Naive thymus-derived CD4-positive, alpha-beta T cell (primary cell): ENCODE results near the gene TECPR1. TPM values are rescaled to one million over a fixed set of nuclear protein-coding genes. Genes with fewer than 3 reads are reported as not detected.

ENCODE experiments used
- ATAC-seq: fragments of 150-1000 bp; cut with Tn5 transposase; 2 replicates; pipeline ENCODE4 v1.10.0; 2021; ENCODE audit warnings: mild to moderate bottlenecking, moderate library complexity
- CTCF ChIA-PET: fragments of 350-600 bp; sonication (Branson Sonifier 250); formaldehyde crosslinking; loops from one replicate; lab custom pipeline; 2021; ENCODE audit warnings: antibody characterized with exemption; lab: Charles Lee
- POLR2A ChIA-PET: fragments of 350-600 bp; sonication (Branson Sonifier 250); formaldehyde crosslinking; loops from one replicate; lab custom pipeline; 2021; ENCODE audit warnings: antibody characterized with exemption, inconsistent platforms; lab: Charles Lee
- DNase-seq, 9 donors: peaks; one replicate each; pipeline versions ENCODE4 v3.0.0 to v3.0.0-alpha.2; 2020 to 2022; ENCODE audit warnings: mixed read lengths in 1 of 9
- H3K27ac ChIP-seq: one replicate; pipeline ENCODE4 v1.7.0; 2013; ENCODE audit warnings: mild to moderate bottlenecking, low read depth, low read length, moderate library complexity
- H3K27me3 ChIP-seq, 2 donors: one replicate each; pipeline ENCODE4 v1.7.0; 2013; ENCODE audit warnings: low read length in 2 of 2, mild to moderate bottlenecking in 2 of 2, moderate library complexity in 2 of 2; ENCODE audit not compliant: control insufficient read depth in 2 of 2, insufficient read depth in 2 of 2
- H3K36me3 ChIP-seq, 3 experiments: 1 replicate in 2 of 3; 2 replicates in 1 of 3; pipeline ENCODE4 v1.7.0; 2013; ENCODE audit warnings: low read length in 3 of 3, mild to moderate bottlenecking in 3 of 3, moderate library complexity in 1 of 3; ENCODE audit not compliant: insufficient read depth in 3 of 3, control insufficient read depth in 2 of 3
- H3K4me1 ChIP-seq, 2 donors: one replicate each; pipeline ENCODE4 v1.7.0; 2013; ENCODE audit warnings: low read length in 2 of 2, mild to moderate bottlenecking in 2 of 2, moderate library complexity in 1 of 2; ENCODE audit not compliant: control insufficient read depth in 2 of 2, insufficient read depth in 2 of 2
- H3K4me3 ChIP-seq: 2 replicates; pipeline ENCODE4 v1.7.0; 2013; ENCODE audit warnings: mild to moderate bottlenecking, low read length
- H3K9me3 ChIP-seq, 3 experiments: 1 replicate in 2 of 3; 2 replicates in 1 of 3; pipeline ENCODE4 v1.7.0; 2013; ENCODE audit warnings: low read length in 3 of 3; ENCODE audit not compliant: control insufficient read depth in 2 of 3
- H3K27ac Mint-ChIP-seq, 9 donors: one replicate each; pipeline ENCODE4 v1.8.0; 2020 to 2022; ENCODE audit warnings: mixed read lengths in 9 of 9, mild to moderate bottlenecking in 8 of 9, moderate library complexity in 5 of 9, inconsistent platforms in 2 of 9
- H3K27me3 Mint-ChIP-seq, 5 donors: one replicate each; pipeline ENCODE4 v1.8.0; 2021 to 2022; ENCODE audit warnings: mixed read lengths in 5 of 5, mild to moderate bottlenecking in 1 of 5
- H3K36me3 Mint-ChIP-seq, 5 donors: one replicate each; pipeline ENCODE4 v1.8.0; 2020 to 2022; ENCODE audit warnings: mixed read lengths in 5 of 5, mild to moderate bottlenecking in 3 of 5, inconsistent platforms in 1 of 5
- H3K4me1 Mint-ChIP-seq, 7 donors: one replicate each; pipeline ENCODE4 v1.8.0; 2020 to 2022; ENCODE audit warnings: mixed read lengths in 7 of 7, mild to moderate bottlenecking in 3 of 7, inconsistent platforms in 1 of 7
- H3K4me3 Mint-ChIP-seq, 10 donors: one replicate each; pipeline ENCODE4 v1.8.0; 2020 to 2022; ENCODE audit warnings: mild to moderate bottlenecking in 10 of 10, mixed read lengths in 10 of 10, moderate library complexity in 6 of 10, inconsistent platforms in 2 of 10
- H3K9me3 Mint-ChIP-seq, 11 donors: one replicate each; pipeline ENCODE4 v1.8.0; 2020 to 2022; ENCODE audit warnings: mixed read lengths in 11 of 11, mild to moderate bottlenecking in 4 of 11, inconsistent platforms in 1 of 11, moderate library complexity in 1 of 11
- intact Hi-C, 2 donors: fragments of 100-400 bp; cut with micrococcal nuclease; formaldehyde crosslinking; loops; one replicate each; pipeline ENCODE4 v1.15.1; 2023
- polyA plus RNA-seq, 2 donors: library from polyadenylated mRNA; unstranded; fragments of 300-500 nt; fragmentation: Illumina TruSeq; gene quantifications; one replicate each; pipeline ENCODE4 v1.2.3, GENCODE V29; 2021
- total RNA-seq, 6 experiments: library from RNA in 5 of 6; stranded (reverse) in 5 of 6; gene quantifications; 1 replicate in 5 of 6; 2 replicates in 1 of 6; pipeline ENCODE4 v1.2.3 and lab custom pipeline; 2021 to 2026

The TECPR1 gene
- total and polyA plus RNA-seq, 7 experiments from 2014 or later = 21.0 to 203 (median 119) TPM

DNA sequence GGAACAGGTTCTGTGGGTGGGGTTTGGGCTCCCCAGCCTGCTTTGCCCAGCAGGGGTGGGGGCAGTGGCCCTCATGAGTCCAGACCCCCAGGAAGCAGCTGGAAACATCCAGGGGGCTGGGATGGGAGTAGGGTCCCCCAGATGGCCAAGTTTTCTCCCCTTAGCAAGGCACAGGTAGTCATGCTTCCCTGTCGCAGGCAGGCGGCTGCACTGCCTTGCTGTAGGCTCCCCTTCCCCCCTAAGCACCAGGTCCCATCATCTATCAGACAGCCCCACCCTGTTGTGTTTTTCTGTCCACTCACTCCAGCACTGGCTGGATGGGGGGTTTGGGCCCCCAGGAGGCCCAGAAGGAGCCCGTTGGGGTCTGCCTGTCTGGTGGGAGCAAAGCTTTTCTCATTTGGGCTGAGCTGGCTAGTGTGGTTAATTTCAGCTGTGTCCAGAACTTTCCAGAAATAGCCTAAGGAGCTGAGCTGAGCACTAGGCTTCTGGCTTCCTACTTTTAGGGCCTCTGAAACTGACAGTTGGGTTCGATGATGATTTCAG, 37.4 kb upstream of the TECPR1 start:
- H3K27ac ChIP-seq = no peak overlapping the region
- POLR2A ChIA-PET = no interaction called here
- H3K27me3 Mint-ChIP-seq = no peaks in the 10 kb centered on the region
- H3K36me3 ChIP-seq = peaks cover 0 to 36% (median 0%) of the 10 kb centered on the region in 3 experiments
- no peak for DNase-seq
- H3K9me3 Mint-ChIP-seq = no peaks in the 10 kb centered on the region
- H3K9me3 ChIP-seq = no peaks in the 10 kb centered on the region
- no peak for ATAC-seq
- H3K27me3 ChIP-seq = no peaks in the 10 kb centered on the region
- H3K4me1 Mint-ChIP-seq = peaks cover 3 to 21% (median 17%) of the 10 kb centered on the region in 7 donors
- H3K4me3 Mint-ChIP-seq = no peak overlapping the region
- no peak overlapping the region for H3K27ac Mint-ChIP-seq
- intact Hi-C loops = loop anchor here in 1 of 2 donors (10.0 kb wide), 1 partner anchor 415 kb away; the partner anchor contains the start of gene ASNS
- H3K4me3 ChIP-seq = no peak overlapping the region
- H3K36me3 Mint-ChIP-seq = peaks cover 0 to 6% (median 0%) of the 10 kb centered on the region in 5 donors
- CTCF ChIA-PET = no interaction called here
- peaks cover 0 to 9% of the 10 kb centered on the region in 2 donors for H3K4me1 ChIP-seq

DNA sequence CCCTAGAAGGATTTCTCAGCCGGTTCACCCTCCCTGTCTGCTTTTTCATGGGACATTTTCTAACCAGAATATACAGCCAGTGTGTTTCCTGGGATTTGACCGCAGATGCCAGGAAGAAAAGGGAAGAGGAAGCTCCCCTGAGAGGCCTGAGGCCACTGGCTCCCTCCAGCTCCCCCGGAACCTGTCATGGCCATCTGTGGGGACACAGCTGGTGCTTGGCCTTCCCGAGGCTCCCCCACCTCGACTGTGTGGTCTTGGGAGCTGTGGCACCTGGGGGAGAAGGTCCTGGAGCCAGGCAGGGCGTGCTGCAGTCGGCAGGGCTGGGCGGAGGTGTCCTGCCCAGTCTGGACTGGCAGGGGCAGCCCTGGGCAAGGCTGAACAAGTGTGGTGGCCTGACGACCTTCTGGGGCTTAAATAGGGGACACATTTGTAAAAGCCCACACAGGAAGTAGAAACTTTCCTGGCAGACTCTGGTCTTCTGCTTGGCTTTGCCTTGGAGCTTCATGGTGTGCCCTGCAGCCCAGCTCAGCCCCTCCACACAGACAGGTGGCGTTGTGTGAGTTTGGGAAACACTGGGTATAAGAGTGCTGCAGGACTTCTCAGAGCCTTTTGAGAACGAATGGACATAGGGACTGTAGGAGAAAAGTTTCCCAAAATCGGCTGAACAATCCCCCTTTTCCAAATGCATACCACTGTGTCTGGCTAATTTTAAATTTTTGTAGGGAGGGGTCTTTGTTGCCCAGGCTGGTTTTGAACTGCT, 36.2 kb upstream of the TECPR1 start:
- Mint-ChIP-seq H3K36me3 (peaks cover 0 to 6% (median 0%) of the 10 kb centered on the region in 5 donors), H3K9me3 (no peaks in the 10 kb centered on the region), H3K4me3 (peak overlapping the region in 1 of 10 donors; percentile 20), H3K27me3 (no peaks in the 10 kb centered on the region), H3K27ac (peak overlapping the region in 1 of 9 donors; percentile 9), H3K4me1 (peaks cover 6 to 32% (median 27%) of the 10 kb centered on the region in 7 donors)
- DNase-seq = no peak
- no peak for ATAC-seq
- Histone ChIP-seq H3K4me3 (no peak overlapping the region), H3K27me3 (no peaks in the 10 kb centered on the region), H3K27ac (no peak overlapping the region), H3K9me3 (no peaks in the 10 kb centered on the region), H3K4me1 (peaks cover 0 to 19% of the 10 kb centered on the region in 2 donors), H3K36me3 (peaks cover 0 to 29% (median 0%) of the 10 kb centered on the region in 3 experiments)
- POLR2A ChIA-PET = interaction anchor here (0.7 kb wide), 1 partner anchor 9 kb away, joined by 4 read pairs; no protein-coding TSS in a partner anchor
- CTCF ChIA-PET = no interaction called here
- intact Hi-C loops = loop anchor here in 1 of 2 donors (10.0 kb wide), 1 partner anchor 413 kb away; the partner anchor contains the start of gene ASNS

DNA sequence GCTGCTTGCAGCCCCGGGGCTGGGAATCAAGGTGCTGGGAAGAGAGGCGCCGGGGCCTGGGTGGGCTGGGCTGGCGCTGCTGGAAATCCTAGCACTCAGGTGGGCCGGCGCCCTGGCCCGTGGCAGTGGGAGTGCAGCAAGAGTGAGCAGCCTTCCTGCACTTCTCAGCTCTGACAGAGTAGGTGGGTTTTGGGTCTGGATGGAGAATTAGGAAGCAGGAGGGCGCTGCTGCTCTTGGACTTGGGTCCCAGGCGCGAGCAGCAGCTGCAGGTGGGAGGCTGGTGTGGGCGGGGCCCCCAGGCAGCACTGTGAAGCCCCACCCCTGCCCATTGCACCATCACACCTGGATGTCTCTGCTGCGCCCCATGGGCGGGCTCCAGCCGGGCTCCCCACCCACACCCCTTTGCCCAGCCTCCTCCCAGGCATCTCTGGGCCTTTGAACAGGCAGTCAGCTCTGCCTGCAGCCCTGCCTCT, 35.5 kb upstream of the TECPR1 start:
- no peak overlapping the region for H3K27ac Mint-ChIP-seq
- H3K4me1 Mint-ChIP-seq = peaks cover 13 to 39% (median 34%) of the 10 kb centered on the region in 7 donors
- Histone ChIP-seq H3K9me3 (no peaks in the 10 kb centered on the region), H3K27ac (no peak overlapping the region), H3K27me3 (no peaks in the 10 kb centered on the region), H3K4me3 (no peak overlapping the region), H3K4me1 (peaks cover under 1 to 26% of the 10 kb centered on the region in 2 donors), H3K36me3 (peaks cover 0 to 25% (median 0%) of the 10 kb centered on the region in 3 experiments)
- intact Hi-C loops = loop anchor here in 1 of 2 donors (10.0 kb wide), 1 partner anchor 413 kb away; the partner anchor contains the start of gene ASNS
- H3K9me3 Mint-ChIP-seq = no peaks in the 10 kb centered on the region
- ChIA-PET CTCF (no interaction called here), POLR2A (no interaction called here)
- no peak overlapping the region for H3K4me3 Mint-ChIP-seq
- ATAC-seq = no peak
- DNase-seq = no peak
- peaks cover 0 to 7% (median 0%) of the 10 kb centered on the region in 5 donors for H3K36me3 Mint-ChIP-seq
- H3K27me3 Mint-ChIP-seq = no peaks in the 10 kb centered on the region

DNA sequence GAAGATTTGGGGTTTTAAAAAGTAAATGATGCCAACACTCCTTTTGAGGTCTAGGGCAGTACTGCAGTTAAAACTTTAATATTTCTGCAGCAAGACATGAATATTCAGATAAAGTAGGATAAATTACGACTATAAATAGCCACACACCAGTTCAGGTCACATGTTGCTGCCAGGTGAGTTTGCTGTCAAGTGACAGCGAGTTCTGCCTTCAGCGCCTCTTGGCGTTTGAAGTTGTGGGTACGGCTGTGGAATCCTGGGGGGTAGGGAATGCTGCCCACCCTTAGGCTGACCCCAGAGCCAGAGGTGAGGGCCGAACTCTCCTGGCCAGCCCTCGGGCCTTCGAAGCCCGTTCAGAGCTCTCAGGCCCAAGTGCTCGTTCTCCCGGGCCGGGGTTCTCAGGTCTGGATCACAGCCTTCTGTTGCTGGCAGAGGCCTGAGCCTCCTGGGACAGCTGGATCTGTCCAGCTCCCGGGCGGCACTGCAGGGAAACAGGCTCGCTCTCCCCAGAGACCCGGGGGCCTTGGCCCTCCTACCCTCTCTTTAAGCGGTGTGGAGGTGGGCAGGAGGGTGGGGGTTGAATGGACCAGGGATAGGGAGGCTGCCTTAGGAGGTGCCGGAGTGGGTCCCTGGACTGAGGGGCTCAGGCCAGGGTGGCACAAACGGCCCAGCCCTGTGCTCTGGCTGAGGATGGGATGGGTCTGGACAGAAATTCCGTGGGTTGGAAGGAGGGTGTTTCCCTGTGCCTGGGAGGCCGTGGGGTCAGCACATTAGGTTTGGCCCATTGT, 34.9 kb upstream of the TECPR1 start:
- H3K4me3 ChIP-seq = no peak overlapping the region
- Mint-ChIP-seq H3K4me1 (peaks cover 17 to 41% (median 35%) of the 10 kb centered on the region in 7 donors), H3K27me3 (no peaks in the 10 kb centered on the region), H3K4me3 (peak overlapping the region in 3 of 10 donors; percentile 12 to 38 (median 29)), H3K27ac (peak overlapping the region in 3 of 9 donors; percentile 17 to 52 (median 36)), H3K36me3 (peaks cover 0 to 6% (median 0%) of the 10 kb centered on the region in 5 donors), H3K9me3 (no peaks in the 10 kb centered on the region)
- no peak overlapping the region for H3K27ac ChIP-seq
- no peak for ATAC-seq
- intact Hi-C loops = loop anchor here in 1 of 2 donors (10.0 kb wide), 1 partner anchor 412 kb away; the partner anchor contains the start of gene ASNS
- H3K27me3 ChIP-seq = no peaks in the 10 kb centered on the region
- ChIA-PET POLR2A (no interaction called here), CTCF (no interaction called here)
- no peak for DNase-seq
- peaks cover 0 to 18% (median 0%) of the 10 kb centered on the region in 3 experiments for H3K36me3 ChIP-seq
- peaks cover 5 to 30% of the 10 kb centered on the region in 2 donors for H3K4me1 ChIP-seq
- H3K9me3 ChIP-seq = no peaks in the 10 kb centered on the region

DNA sequence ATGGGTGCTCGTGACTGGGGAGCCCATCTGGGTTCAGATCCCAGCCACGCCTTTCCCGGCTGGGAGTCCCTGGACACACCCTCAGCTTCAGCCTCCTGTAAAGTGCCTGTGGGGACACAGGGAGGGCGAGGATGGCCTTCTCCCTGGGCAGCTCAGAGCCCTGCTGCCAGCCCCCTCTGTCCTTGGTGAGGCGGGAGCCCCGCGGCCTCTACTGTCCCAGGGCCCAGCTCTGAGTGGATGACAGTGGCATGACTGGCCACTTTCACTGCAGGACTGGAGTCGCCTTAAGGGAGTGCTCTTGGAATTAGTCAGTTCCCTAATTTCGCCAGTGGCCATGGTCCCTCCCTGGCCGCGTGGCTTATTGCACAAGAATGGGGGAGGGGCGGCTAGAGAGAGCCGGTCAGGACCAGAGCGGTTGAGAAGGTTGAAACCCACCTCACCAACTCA, 34.1 kb upstream of the TECPR1 start:
- H3K36me3 Mint-ChIP-seq = peaks cover 0 to 6% (median 0%) of the 10 kb centered on the region in 5 donors
- H3K27ac Mint-ChIP-seq = peak overlapping the region in 1 of 9 donors; percentile 17
- ChIA-PET POLR2A (interaction anchor here (1.6 kb wide), 1 partner anchor 35 kb away, joined by 9 read pairs; no protein-coding TSS in a partner anchor), CTCF (no interaction called here)
- Histone ChIP-seq H3K27me3 (no peaks in the 10 kb centered on the region), H3K9me3 (no peaks in the 10 kb centered on the region), H3K27ac (no peak overlapping the region), H3K4me3 (no peak overlapping the region), H3K36me3 (peaks cover 0 to 13% (median 0%) of the 10 kb centered on the region in 3 experiments), H3K4me1 (peaks cover 5 to 30% of the 10 kb centered on the region in 2 donors)
- H3K4me1 Mint-ChIP-seq = peaks cover 17 to 41% (median 35%) of the 10 kb centered on the region in 7 donors
- no peaks in the 10 kb centered on the region for H3K27me3 Mint-ChIP-seq
- no peaks in the 10 kb centered on the region for H3K9me3 Mint-ChIP-seq
- H3K4me3 Mint-ChIP-seq = peak overlapping the region in 3 of 10 donors; percentile 12 to 38 (median 29)
- intact Hi-C loops = loop anchor here in 1 of 2 donors (10.0 kb wide), 1 partner anchor 411 kb away; the partner anchor contains the start of gene ASNS
- peak; percentile 6 for ATAC-seq
- no peak for DNase-seq
